Mucosa of stomach (tissue), 1 donor: ENCODE data around the gene GCSH.

Experiments used
- H3K27me3 ChIP-seq: one replicate; pipeline ENCODE4 v1.7.0; 2013; ENCODE audit warnings: mild to moderate bottlenecking, low read length; ENCODE audit not compliant: control insufficient read depth, insufficient read depth
- H3K36me3 ChIP-seq: one replicate; pipeline ENCODE4 v1.7.0; 2013; ENCODE audit warnings: low read length; ENCODE audit not compliant: control insufficient read depth, insufficient read depth
- H3K4me1 ChIP-seq: one replicate; pipeline ENCODE4 v1.7.0; 2013; ENCODE audit warnings: mild to moderate bottlenecking, low read length; ENCODE audit not compliant: control insufficient read depth, insufficient read depth
- H3K4me3 ChIP-seq: one replicate; pipeline ENCODE4 v1.7.0; 2013; ENCODE audit warnings: low read length
- H3K9ac ChIP-seq: one replicate; pipeline ENCODE4 v1.7.0; 2013; ENCODE audit warnings: mild to moderate bottlenecking, low read length, moderate library complexity
- H3K9me3 ChIP-seq: one replicate; pipeline ENCODE4 v1.7.0; 2013; ENCODE audit warnings: mild to moderate bottlenecking, low read length, moderate library complexity; ENCODE audit not compliant: control insufficient read depth
- donor health status: Pancreatic carcinoma.

GCSH gene

DNA sequence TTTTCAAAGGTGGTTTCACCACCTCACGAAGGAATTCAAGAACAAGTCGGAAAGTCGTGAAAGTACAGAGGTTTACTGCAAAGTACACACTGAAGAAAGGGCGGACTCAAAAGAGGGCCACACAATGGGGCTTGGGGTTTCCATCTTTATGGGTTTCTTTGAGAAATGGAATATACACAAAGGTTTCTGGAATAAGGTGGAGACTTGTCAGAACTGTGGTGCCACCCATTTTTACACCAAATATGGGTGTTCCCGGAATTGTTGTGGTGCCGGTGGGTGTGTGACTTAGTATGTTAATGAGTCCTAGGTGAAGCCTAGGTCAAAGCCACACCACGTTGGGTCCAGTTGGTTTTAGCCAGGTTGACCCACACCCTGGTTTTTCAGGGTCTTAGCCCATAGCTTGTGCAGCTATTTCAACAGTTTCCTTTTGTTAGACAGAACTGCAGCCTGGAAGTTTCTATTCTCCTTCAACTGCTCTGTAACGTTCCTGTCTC, 567 bp upstream of the GCSH start:
- Histone ChIP-seq H3K27me3 (no peaks in the 10 kb centered on the region), H3K9me3 (no peaks in the 10 kb centered on the region), H3K36me3 (no peaks in the 10 kb centered on the region), H3K4me3 (peak overlapping the region; percentile 45), H3K9ac (no peak overlapping the region), H3K4me1 (peaks cover 7% of the 10 kb centered on the region)

DNA sequence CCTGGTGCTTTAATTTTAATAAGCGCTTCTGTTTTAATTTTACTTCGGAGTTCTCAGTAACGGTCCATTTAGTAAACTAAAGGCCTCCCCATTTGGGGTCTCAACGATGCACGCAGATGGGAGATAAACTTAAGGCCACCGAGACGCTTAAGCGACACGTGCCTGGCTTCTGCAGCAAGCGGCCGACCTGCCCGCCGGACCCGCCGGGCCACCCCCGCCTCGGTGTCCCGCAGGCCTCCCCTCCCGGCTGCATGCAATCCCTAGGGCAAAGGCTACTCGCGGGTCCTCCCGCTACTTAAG, 592 bp downstream of the GCSH start:
- Histone ChIP-seq H3K4me3 (peak overlapping the region; percentile 71), H3K4me1 (peaks cover 7% of the 10 kb centered on the region), H3K9me3 (no peaks in the 10 kb centered on the region), H3K27me3 (no peaks in the 10 kb centered on the region), H3K36me3 (no peaks in the 10 kb centered on the region), H3K9ac (peak overlapping the region; percentile 49)

DNA sequence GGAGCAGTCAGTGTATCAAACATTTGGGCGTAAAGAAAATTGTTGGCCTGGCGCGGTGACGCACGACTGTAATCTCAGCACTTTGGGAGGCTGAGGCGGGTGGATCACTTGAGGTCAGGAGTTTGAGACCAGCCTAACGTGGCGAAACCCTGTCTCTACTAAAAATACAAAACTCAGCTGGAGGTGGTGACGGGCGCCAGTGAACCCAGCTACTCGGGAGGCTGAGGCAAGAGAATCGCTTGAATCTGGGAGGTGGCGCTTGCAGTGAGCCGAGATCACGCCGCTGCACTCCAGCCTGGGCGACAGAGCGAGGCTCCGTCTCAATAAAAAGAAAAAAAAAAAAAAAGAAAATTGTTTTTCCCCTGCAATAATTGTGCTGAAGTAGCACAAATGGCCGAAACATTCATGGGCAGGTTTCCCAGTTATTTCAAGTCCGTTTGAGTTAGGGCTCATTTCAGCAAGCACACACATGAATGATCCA, 1.4 kb downstream of the GCSH start:
- no peaks in the 10 kb centered on the region for H3K27me3 ChIP-seq
- H3K4me3 ChIP-seq = no peak overlapping the region
- peaks cover 7% of the 10 kb centered on the region for H3K4me1 ChIP-seq
- H3K36me3 ChIP-seq = no peaks in the 10 kb centered on the region
- H3K9ac ChIP-seq = no peak overlapping the region
- H3K9me3 ChIP-seq = no peaks in the 10 kb centered on the region

DNA sequence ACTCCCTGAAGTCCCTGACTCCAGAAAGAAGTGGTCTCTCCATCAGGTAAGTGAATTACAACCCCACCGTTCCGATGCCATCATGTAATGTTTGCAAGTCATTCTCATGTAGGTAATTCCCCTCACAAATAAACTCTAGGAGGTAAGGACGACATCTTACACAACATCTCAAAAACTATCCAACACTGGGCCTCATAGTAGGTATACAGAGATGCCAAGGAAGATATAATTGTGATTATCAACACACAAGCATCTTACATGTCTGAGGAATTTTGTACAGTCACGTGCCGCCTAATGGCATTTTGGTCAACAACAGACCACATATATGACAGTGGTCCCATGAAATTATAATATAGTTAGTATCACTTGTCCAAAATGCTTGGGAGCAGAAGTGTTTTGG, 7.4 kb downstream of the GCSH start:
- Histone ChIP-seq H3K4me3 (no peak overlapping the region), H3K9ac (no peak overlapping the region), H3K36me3 (no peaks in the 10 kb centered on the region), H3K27me3 (no peaks in the 10 kb centered on the region), H3K4me1 (no peaks in the 10 kb centered on the region), H3K9me3 (no peaks in the 10 kb centered on the region)

DNA sequence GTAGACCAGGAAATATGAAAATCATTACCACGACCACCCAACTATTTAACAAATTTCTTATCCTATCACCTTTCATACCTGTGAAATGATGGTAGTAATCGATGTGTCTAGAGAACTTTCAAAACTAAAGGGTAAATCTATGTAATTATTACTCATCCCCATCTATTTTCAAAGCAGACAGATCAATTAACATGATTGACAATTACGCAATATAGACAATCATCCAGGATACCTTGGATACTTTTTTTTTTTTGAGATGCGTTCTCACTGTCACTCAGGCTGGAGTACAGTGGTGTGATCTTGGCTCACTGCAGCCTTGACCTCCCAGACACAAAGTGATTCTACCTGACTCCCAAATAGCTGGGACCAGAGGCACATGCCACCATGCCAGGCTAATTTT, 15.2 kb downstream of the GCSH start:
- no peaks in the 10 kb centered on the region for H3K36me3 ChIP-seq
- no peaks in the 10 kb centered on the region for H3K4me1 ChIP-seq
- H3K9ac ChIP-seq = no peak overlapping the region
- no peaks in the 10 kb centered on the region for H3K27me3 ChIP-seq
- H3K4me3 ChIP-seq = no peak overlapping the region
- H3K9me3 ChIP-seq = no peaks in the 10 kb centered on the region

DNA sequence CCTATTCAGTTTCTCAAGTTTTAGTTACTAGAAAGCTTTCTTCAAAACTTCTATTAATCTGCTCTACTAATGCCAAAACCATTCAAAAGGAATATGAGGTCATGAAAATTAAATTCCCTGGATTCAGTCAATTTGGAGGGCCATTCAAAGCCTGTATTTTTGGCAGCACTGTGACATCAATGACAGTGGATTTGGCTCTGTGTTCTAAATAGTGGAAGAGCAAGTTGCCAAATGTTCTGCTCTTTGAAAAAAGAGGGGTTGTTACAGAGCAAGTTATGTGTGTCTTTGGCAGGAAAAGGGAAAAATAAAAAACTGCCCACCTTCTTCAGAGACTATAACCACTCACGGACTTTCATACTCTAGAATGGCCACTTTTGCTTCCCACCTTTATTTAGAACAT, 16.0 kb downstream of the GCSH start:
- no peaks in the 10 kb centered on the region for H3K36me3 ChIP-seq
- H3K9me3 ChIP-seq = no peaks in the 10 kb centered on the region
- no peak overlapping the region for H3K4me3 ChIP-seq
- H3K9ac ChIP-seq = no peak overlapping the region
- no peaks in the 10 kb centered on the region for H3K4me1 ChIP-seq
- no peaks in the 10 kb centered on the region for H3K27me3 ChIP-seq

DNA sequence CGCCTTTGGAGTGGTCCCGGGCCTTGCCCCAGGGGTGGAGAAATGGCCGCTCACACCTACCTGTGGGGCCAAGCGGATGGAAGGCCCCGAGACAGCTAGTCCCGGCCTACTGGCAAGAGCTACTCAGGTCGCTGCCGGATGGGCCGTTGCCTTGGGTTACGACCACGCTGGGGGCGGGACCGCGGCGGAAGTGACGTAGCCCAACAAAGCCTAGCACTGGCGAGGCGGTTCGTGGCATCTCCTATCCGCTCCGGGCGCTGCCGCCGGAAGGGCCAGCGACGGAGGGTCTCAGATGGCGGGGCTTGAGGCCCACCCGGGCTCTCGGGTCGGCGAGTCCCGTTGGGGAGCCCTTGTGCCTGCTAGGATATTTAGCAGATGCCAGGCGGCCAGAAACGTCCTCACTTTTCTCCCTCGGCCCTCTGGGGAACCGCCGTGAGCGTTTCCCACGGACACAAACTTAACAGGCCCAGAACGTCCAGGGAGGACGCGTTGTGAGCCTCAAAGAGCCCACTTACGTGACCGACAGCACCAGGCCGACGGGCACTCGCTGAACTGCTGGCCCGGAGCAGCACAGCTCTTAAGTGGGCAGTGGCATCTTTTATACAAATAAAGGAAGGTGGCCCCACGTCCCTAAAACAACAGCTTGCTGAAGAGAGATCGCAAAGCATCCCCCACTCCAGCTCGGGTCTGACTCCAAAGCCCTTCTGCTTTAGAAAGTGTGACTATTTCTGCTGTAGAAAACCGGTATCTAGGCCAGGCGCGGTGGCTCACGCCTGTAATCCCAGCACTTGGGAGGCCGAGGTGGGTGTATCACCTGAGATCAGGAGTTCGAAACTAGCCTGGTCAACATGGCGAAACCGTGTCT, 18.9 kb downstream of the GCSH start, which contains the start of gene C16orf46:
Gene C16orf46 (minus strand): TSS at position 163 of the 865 bp plus-strand sequence. CDS start 13,283 bp downstream, outside the sequence.
- Histone ChIP-seq H3K4me3 (peak within 1 kb of the TSS; percentile 96), H3K4me1 (no peaks in the 10 kb centered on the region), H3K9me3 (no peaks in the 10 kb centered on the region), H3K9ac (peak within 1 kb of the TSS; percentile 91), H3K27me3 (no peaks in the 10 kb centered on the region), H3K36me3 (no peaks in the 10 kb centered on the region)

DNA sequence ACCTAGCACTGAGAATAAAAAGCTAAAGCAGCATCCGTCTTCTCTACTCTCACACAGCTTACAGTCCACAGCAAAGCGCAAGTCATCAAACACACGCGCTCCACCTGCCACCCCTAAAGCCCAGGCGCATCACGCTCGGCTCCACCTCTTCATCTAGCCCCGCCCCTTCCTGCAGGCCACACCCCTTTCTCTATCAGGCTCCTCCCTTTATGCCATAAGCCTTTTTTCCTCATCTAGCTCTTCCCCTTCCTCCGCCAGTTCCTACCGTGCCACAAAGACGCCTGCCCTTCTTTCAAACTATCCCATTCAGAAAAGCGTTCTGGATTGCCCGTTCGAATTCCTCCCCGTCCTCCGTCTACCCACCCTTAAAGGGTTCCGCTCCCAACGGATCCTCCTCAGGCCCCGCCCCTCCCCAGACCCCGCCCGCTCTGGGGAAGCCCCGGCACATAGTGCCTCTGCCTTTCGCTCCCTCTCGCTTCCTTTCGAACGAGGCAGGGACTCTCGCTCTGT, 19.6 kb downstream of the GCSH start:
- no peaks in the 10 kb centered on the region for H3K27me3 ChIP-seq
- H3K4me3 ChIP-seq = peak overlapping the region; percentile 96
- peak overlapping the region; percentile 91 for H3K9ac ChIP-seq
- no peaks in the 10 kb centered on the region for H3K9me3 ChIP-seq
- H3K36me3 ChIP-seq = no peaks in the 10 kb centered on the region
- H3K4me1 ChIP-seq = no peaks in the 10 kb centered on the region

DNA sequence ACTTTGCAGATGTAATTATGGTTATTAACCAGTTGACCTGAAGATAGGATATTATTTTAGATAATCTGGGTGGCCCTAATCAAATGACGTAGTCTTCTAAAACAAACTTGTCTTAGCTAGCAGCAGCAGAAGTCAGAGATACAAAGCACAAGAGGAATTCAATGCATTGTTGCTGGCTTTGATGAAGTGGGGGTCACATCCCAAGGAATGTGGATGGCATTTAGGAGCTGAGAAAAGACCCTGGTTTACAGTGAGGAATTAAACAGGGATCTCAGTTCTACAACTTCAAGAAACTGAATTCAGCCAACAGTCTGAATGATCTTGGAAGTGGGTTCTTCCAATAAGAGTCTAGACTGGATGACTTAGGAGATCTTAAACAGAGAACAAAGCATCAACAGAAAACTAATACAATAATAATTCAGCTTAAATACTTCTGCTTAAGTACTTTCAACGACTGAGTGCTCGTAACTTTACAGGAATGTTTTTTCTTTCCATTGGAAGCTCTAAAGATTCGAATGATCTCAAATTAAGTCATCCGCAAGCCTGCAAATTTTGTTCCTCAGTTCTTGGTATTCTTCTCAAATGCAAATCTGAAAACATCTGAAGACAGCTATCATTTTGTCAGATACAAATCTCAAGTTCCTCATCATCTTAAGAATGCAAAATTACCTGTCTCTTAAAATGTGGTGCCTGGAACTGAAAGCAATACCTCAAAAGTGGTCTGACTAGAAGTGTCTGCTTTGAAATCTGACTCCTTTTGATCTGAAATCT, 22.4 kb downstream of the GCSH start:
- no peaks in the 10 kb centered on the region for H3K4me1 ChIP-seq
- H3K4me3 ChIP-seq = no peak overlapping the region
- H3K9me3 ChIP-seq = no peaks in the 10 kb centered on the region
- no peak overlapping the region for H3K9ac ChIP-seq
- H3K27me3 ChIP-seq = no peaks in the 10 kb centered on the region
- no peaks in the 10 kb centered on the region for H3K36me3 ChIP-seq

DNA sequence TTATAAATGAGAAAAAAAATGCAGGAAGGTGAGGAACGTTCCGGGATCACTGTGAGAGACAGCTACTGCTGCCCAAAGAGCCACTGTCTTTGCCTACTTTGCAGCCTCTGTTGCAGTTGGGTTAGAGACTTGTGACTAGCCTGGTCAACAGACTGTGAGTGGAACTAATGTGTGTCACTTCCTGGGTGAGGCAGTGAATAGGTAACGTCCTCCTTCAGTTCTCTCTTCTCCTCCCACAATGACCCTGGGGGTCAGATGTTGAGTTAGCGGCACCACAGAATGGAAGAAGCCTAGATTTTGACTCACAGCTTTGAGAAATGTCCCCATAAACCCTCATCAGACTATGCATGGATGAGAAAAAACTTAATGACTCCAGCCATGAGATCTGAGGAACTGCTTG, 24.4 kb downstream of the GCSH start:
- H3K9me3 ChIP-seq = no peaks in the 10 kb centered on the region
- H3K4me1 ChIP-seq = no peaks in the 10 kb centered on the region
- H3K36me3 ChIP-seq = no peaks in the 10 kb centered on the region
- no peaks in the 10 kb centered on the region for H3K27me3 ChIP-seq
- no peak overlapping the region for H3K4me3 ChIP-seq
- H3K9ac ChIP-seq = no peak overlapping the region

DNA sequence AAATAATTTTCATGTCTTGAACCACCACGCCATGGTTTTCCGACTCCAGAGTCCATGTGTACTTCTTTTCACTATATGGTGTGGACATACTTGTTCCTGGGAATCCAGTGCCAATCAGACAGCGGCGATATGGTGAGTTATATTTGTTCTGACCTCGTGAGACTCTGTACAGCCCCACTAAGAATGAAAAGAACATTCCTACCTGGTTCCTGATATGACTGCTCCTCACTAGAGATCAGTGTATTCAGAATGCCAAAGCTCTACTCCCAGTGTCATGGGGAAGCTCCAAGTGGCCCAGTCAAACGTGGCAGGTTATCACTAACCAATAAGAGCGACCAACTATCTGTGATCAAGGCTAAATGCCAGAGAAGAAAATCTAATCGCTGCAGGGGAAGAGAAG, 25.2 kb downstream of the GCSH start:
- Histone ChIP-seq H3K4me1 (no peaks in the 10 kb centered on the region), H3K27me3 (no peaks in the 10 kb centered on the region), H3K9me3 (no peaks in the 10 kb centered on the region), H3K36me3 (no peaks in the 10 kb centered on the region), H3K9ac (no peak overlapping the region), H3K4me3 (no peak overlapping the region)

DNA sequence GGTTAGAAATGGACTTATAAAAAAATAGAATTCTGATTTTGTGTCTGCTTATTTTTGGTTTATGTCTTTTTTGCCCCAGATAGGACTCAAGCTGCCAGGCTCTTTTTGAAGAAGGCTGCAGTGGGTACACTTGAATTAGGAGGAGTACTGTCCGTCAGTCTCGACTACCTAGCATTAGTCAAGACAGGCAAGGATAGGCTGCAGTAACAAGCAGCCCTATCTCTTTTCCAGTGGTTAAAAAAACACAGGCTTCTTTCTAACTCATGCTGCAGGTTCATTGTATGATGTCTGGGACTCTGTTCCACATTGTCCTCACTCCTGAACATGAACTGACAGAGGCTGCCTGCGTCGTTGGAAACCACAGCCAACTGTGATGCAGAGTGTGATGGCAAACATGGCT, 27.1 kb downstream of the GCSH start:
- Histone ChIP-seq H3K9ac (no peak overlapping the region), H3K27me3 (no peaks in the 10 kb centered on the region), H3K9me3 (no peaks in the 10 kb centered on the region), H3K4me3 (no peak overlapping the region), H3K4me1 (no peaks in the 10 kb centered on the region), H3K36me3 (no peaks in the 10 kb centered on the region)
